ENCODE results near the gene FAM13A.

The FAM13A gene

DNA sequence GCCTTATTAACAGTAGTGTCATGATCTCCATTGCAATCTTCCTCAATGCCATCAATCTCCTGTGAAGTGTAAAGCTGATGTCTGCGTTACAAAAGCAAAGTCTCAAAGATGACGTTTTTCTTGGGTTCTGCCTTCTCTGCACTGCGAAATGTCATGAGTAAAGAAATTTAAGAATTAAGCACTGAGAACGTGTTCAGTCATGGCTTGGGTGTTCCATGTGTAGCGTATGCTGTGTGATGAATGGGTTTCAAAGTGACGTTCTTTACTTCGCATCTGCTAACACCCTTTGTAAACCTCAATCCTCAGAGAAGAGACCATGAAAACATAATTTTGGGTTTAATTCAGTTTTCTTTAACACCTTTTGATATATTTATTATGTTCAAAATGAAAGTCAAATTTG lies 360.4 kb downstream of the FAM13A start:
- H3K27ac ChIP-seq = no peak overlapping the region
- TF ChIP-seq CTCF (conservative IDR thresholded peaks at IDR 0.05) = no peak

DNA sequence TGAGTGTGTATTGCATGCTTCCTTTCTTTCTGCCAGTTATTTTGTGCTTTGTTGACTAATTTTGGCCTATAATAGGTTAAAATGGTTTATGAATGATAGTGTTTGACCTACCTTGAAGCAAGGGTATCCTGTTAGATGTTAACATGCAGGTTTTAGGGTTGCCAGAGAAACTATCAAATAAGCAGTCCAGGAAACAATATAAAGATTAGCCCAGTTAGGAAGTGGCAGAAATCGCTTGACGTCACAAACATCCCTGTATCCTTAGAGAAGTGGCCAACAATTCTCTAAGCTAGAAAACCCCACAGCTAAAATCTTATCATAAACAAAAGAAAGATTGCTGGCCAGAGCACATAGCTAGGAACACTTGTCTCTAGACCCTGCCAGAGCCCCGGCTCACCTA lies 363.2 kb downstream of the FAM13A start:
- TF ChIP-seq CTCF (conservative IDR thresholded peaks at IDR 0.05) = no peak
- no peak overlapping the region for H3K27ac ChIP-seq

DNA sequence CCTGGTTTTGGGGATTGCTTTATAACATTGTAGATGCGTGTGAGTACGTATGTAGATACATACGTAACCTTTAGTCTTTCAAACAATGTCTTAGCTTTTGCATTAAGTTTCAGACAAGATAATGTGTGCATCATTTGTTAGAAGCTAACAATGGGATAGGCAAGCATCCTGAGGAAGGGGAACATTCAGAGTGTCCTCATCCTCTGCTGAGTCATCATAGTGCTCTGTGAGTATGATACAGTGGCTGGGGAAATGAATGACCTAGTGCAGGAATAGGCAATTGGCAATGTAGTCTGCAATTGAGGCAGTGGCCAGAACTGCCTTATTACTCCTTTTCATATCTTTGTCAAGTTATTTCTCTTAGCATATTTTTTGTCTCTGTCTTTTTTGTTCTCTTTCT lies 366.6 kb downstream of the FAM13A start:
- TF ChIP-seq CTCF (conservative IDR thresholded peaks at IDR 0.05) = no peak
- H3K27ac ChIP-seq = no peak overlapping the region

DNA sequence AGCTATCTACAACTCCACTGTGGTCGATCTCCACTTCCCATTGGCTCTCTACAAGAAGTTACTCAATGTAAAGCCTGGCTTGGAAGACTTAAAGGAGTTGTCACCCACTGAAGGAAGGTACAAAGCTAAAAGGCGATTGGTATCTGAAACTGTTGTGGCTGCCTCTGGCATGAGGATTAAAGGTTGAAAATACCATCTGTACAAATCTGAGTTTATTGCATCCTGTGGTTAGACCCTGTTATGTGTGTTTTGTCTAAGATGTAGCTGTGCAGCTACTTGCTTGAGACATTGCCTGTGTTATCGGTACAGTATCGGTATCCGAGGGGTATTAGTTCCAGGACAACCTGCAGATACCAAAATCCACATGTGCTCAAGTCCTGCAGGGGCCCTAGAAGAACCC lies 375.8 kb downstream of the FAM13A start:
- no peak for TF ChIP-seq CTCF (conservative IDR thresholded peaks at IDR 0.05)
- H3K27ac ChIP-seq = no peak overlapping the region
